GM04503 (cell line): ENCODE measurements around the gene JADE1.

ENCODE experiments used
- DNase-seq: peaks from one replicate; pipeline ENCODE4 v3.0.0-alpha.2; 2012; ENCODE audit warnings: low read depth

Gene JADE1

GRCh38 chr4:128809477-128810330 lies at the start of gene JADE1:
TSS of gene JADE1 (plus strand) at chr4:128809700. CDS start at chr4:128831759, 22,059 bp downstream.
- peak; percentile 70 for DNase-seq

GRCh38 chr4:128766781-128767180 lies 42.7 kb upstream of the JADE1 start:
- no peak for DNase-seq

- DNase-seq, result no peak
Measured at GRCh38 chr4:128768373-128768996, 41.0 kb upstream of the JADE1 start.

- DNase-seq, result no peak
Measured at GRCh38 chr4:128769011-128769410, 40.5 kb upstream of the JADE1 start.

- DNase-seq, result no peak
Measured at GRCh38 chr4:128770807-128771206, 38.7 kb upstream of the JADE1 start.

- no peak for DNase-seq
Measured at GRCh38 chr4:128775477-128775876, 34.0 kb upstream of the JADE1 start.

- no peak for DNase-seq
Measured at GRCh38 chr4:128775916-128776315, 33.6 kb upstream of the JADE1 start.

GRCh38 chr4:128776794-128777216 lies 32.7 kb upstream of the JADE1 start:
- DNase-seq, result peak; percentile 83

- no peak for DNase-seq
Measured at GRCh38 chr4:128780688-128781087, 28.8 kb upstream of the JADE1 start.

- peak; percentile 45 for DNase-seq
Measured at GRCh38 chr4:128782076-128782715, 27.3 kb upstream of the JADE1 start.

GRCh38 chr4:128782875-128783614 lies 26.5 kb upstream of the JADE1 start:
- peak; percentile 23 for DNase-seq

- DNase-seq, result no peak
Measured at GRCh38 chr4:128787509-128788311, 21.8 kb upstream of the JADE1 start.

- DNase-seq, result no peak
Measured at GRCh38 chr4:128793859-128794672, 15.4 kb upstream of the JADE1 start.

GRCh38 chr4:128796934-128797333 lies 12.6 kb upstream of the JADE1 start:
- DNase-seq, result no peak

- DNase-seq, result no peak
Measured at GRCh38 chr4:128800284-128800683, 9.2 kb upstream of the JADE1 start.

GRCh38 chr4:128800701-128801284 lies 8.7 kb upstream of the JADE1 start:
- DNase-seq, result no peak

GRCh38 chr4:128802680-128803628 lies 6.5 kb upstream of the JADE1 start:
- DNase-seq, result no peak

GRCh38 chr4:128803783-128804182 lies 5.7 kb upstream of the JADE1 start:
- no peak for DNase-seq

- DNase-seq, result no peak
Measured at GRCh38 chr4:128810331-128810870, 901 bp downstream of the JADE1 start.
